GM21423 (cell line): ENCODE results near the gene UGT1A7.
"Not testable (repeated sequence)": the region's sequence is repeated elsewhere in the genome, so short reads cannot be mapped to it uniquely, and the experiment has no call there.

Source experiments
- ATAC-seq: cut with Tn5 transposase; IDR thresholded peaks from one replicate; pipeline ENCODE4 v1.9.1; 2021; ENCODE audit warnings: mild to moderate bottlenecking, moderate library complexity; ENCODE audit not compliant: unreplicated experiment

The UGT1A7 gene

DNA sequence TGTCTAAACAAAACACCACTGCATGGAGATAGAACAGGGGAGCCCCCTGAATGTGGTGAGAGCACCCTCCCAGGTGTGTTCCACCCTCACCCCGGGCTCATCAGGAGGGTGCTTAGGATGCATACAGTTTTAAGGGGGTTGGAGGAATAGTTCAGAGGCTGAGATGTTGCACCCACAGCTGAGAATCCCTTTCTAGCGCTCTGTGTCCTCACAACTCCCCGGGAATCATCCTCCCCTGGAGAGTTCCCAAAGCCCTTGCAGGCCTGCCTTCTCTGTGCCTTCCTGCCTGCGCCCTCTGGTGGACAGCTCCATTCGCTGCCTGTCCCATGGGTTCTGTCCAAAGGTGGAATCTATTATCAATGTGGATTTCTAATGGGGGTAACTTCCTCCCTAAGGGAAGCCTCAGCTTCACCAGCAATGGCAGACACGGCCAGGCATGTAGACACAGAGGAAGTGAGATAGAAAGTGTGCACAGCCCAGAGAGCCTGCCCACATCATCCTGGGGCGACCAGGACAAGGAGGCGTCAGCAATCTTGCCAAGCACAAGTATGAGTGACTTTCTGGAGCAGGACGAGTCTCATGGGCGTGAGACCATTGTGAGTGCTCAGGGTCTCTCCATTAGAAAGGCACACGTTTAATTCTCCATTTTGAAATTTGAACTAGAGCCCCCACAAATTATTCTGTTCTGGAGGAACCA lies 29.8 kb downstream of the UGT1A7 start:
- no peak for ATAC-seq

DNA sequence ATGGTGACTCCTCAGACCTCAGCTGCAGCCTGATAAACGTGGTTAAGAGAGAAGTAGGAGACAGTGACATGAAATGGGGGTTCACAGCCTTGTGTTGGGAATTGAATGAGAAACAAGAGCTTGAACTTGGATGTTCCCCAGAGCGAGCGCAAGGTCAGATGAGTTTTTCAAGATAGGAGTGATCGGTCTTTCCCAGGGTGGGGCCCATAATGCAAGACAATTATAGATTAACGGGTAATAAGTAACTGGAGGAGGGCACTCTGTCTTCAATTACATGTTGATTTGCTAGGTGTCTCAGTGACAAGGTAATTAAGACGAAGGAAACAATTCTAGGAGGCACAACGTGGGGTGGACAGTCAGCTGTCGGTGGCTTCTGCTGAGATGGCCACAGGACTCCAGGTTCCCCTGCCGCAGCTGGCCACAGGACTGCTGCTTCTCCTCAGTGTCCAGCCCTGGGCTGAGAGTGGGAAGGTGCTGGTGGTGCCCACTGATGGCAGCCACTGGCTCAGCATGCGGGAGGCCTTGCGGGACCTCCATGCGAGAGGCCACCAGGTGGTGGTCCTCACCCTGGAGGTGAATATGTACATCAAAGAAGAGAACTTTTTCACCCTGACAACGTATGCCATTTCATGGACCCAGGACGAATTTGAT lies 31.0 kb downstream of the UGT1A7 start, which contains the start of gene UGT1A5:
TSS of gene UGT1A5 (plus strand) at position 297 of the 651 bp plus-strand sequence. CDS start at position 382, 85 bp downstream.
- ATAC-seq, result no peak

GRCh38 chr2:233713262-233713615 lies 31.5 kb downstream of the UGT1A7 start:
- no peak for ATAC-seq

GRCh38 chr2:233714121-233714520 lies 32.4 kb downstream of the UGT1A7 start:
- ATAC-seq, result no peak

- no peak for ATAC-seq
Measured at GRCh38 chr2:233718552-233718951, 36.9 kb downstream of the UGT1A7 start, which contains the start of gene UGT1A4. Gene UGT1A4, plus strand, starts transcription at chr2:233718736. Its CDS starts 85 bp downstream, at chr2:233718821.

DNA sequence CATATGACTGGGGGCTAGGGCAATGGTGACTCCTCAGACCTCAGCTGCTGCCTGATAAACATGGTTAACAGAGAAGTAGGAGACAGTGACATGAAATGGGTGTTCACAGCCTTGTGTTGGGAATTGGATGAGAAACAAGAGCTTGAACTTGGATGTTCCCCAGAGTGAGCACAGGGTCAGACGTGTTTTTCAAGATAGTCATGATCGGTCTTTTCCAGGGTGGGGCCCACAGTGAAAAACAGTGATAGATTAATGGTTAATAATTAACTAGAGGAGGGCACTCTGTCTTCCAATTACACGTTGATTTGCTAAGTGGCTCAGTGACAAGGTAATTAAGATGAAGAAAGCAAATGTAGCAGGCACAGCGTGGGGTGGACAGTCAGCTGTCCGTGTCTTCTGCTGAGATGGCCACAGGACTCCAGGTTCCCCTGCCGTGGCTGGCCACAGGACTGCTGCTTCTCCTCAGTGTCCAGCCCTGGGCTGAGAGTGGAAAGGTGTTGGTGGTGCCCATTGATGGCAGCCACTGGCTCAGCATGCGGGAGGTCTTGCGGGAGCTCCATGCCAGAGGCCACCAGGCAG lies 47.1 kb downstream of the UGT1A7 start, which contains the start of gene UGT1A3:
TSS of gene UGT1A3 (plus strand) at position 320 of the 579 bp plus-strand sequence. CDS start at position 405, 85 bp downstream.
- no peak for ATAC-seq

GRCh38 chr2:233736868-233737653 lies 55.4 kb downstream of the UGT1A7 start:
- ATAC-seq, result not testable (repeated sequence)

- ATAC-seq, result no peak
Measured at GRCh38 chr2:233740870-233741269, 59.2 kb downstream of the UGT1A7 start.

DNA sequence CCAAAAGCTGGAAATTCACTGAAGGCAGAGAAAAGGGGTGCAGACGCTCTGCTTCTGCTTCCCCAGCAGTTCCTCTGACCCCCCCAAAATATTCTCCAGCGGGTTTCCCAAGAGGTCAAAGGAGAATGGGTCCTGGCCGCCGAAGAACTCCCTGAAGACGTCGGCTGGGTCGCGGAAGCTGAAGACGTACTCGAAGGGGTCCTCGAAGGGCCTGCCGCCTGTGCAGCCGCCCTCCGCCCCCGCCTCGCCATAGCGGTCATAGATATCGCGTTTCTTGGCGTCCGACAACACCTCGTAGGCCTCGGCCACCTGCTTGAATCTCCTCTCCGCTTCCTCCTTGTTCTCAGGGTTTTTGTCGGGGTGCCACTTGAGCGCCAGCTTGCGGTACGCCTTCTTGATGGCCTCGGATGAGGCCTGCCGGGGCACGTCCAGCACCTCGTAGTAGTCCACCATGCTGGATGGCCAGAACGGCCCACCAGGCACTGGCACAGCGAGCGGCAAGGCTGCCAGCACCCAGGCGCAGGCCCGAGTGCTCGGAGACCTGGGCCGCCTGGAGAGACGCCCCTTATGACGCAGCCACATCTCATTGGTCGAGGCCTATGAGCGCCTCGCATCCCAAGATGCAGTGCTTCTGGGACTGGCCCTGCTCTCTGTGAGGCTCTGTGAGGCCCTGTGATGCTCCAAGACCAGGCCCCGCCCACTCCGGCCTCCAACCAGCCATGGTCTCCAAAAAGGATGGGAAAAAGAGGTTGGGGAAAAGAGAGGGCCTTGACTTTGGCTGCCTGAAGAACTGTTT lies 62.0 kb downstream of the UGT1A7 start:
- ATAC-seq, result no peak

DNA sequence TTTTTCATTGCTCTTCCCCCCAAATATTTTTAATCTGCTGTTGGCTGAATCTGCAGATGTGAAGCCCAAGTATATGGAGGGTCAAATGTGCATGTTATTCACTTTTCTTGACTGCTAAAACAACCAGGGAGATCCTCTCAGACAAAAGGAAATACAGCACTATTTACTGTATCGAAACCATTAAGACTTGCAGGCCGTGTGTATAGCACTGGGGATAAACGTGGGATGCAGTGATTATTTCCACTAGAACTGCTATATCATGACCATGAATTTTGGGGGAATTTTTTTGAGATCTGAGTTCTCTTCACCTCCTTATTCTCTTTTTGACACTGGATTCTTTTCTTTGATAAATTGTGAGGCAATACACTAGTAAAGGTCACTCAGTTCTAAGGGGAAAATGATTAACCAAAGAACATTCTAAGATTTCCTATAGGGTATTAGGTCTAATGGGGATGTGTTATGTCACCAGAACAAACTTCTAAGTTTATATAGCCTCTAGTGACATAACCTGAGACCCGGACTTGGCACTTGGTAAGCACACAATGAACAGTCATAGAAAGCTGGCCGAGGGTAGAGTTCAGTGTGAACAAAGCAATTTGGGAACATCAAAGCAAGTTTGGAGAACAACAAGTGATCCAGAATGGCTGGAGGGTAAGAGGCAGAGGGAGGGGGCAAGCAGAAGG lies 63.5 kb downstream of the UGT1A7 start:
- ATAC-seq, result no peak

GRCh38 chr2:233745838-233746237 lies 64.1 kb downstream of the UGT1A7 start:
- not testable (repeated sequence) for ATAC-seq

GRCh38 chr2:233746475-233747282 lies 65.0 kb downstream of the UGT1A7 start:
- no peak for ATAC-seq

DNA sequence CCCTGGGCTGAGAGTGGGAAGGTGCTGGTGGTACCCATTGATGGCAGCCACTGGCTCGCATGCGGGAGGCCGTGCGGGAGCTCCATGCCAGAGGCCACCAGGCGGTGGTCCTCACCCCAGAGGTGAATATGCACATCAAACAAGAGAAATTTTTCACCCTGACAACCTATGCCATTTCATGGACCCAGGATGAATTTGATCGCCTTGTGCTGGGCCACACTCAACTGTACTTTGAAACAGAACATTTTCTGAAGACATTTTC lies 65.5 kb downstream of the UGT1A7 start:
- ATAC-seq, result no peak

DNA sequence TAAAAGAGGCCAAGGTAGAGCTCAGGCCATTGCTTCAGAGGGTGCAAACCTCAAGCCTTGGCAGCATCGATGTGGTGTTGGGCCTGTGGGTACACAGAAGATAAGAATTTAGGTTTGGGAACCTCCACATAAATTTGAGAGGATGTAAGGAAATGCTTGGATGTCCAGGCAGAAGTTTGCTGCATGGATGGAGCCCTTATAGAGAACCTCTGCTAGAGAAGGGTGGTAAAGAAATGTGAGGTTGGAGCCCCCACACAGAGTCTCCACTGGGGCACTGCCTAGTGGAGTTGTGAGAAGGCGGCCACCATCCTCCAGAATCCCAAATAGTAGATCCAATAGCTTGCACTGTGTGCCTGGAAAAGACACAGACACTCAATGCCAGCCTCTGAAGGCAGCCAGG lies 69.0 kb downstream of the UGT1A7 start:
- ATAC-seq, result not testable (repeated sequence)

GRCh38 chr2:233751212-233752009 lies 69.7 kb downstream of the UGT1A7 start:
- ATAC-seq, result not testable (repeated sequence)

DNA sequence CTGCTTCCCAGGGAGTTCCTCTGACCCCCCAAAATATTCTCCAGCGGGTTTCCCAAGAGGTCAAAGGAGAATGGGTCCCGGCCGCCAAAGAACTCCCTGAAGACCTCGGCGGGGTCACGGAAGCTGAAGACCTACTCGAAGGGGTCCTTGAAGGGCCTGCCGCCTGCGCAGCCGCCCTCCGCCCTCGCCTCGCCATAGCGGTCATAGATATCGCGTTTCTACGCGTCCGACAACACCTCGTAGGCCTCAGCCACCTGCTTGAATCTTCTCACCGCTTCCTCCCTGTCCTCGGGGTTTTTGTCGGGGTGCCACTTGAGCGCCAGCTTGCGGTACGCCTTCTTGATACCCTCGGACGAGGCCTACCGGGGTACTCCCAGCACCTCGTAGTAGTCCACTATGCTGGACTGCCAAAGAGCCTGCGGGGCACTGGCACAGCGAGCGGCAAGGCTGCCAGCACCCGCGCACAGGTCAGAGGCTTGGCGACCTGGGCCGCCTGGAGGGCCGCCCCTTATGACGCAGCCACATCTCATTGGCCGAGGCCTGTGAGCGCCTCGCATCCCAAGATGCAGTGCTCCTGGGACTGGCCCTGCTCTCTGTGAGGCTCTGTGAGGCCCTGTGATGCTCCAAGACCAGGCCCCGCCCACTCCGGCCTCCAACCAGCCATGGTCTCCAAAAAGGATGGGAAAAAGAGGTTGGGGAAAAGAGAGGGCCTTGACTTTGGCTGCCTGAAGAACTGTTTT lies 73.3 kb downstream of the UGT1A7 start:
- no peak for ATAC-seq

DNA sequence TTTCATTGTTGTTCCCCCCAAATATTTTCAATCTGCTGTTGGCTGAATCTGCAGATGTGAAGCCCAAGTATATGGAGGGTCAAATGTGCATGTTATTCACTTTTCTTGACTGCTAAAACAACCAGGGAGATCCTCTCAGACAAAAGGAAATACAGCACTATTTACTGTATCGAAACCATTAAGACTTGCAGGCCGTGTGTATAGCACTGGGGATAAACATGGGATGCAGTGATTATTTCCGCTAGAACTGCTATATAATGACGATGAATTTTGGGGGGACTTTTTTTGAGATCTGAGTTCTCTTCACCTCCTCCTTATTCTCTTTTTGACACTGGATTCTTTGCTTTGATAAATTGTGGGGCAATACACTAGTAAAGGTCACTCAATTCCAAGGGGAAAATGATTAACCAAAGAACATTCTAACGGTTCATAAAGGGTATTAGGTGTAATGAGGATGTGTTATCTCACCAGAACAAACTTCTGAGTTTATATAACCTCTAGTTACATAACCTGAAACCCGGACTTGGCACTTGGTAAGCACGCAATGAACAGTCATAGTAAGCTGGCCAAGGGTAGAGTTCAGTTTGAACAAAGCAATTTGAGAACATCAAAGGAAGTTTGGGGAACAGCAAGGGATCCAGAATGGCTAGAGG lies 74.9 kb downstream of the UGT1A7 start:
- no peak for ATAC-seq
